ENCODE results near the gene KIF18A.

KIF18A gene

GRCh38 chr11:28054821-28055220 is 53.1 kb downstream of the KIF18A start:
- no peak for TF ChIP-seq JUND (IDR thresholded peaks at IDR 0.05; ENCODE audit: low read depth)
- in situ Hi-C loops (cut with HindIII; ENCODE audit: low pct_unique_long_range_greater_than_20kb, low sequenced_read_pairs), result no loop called here
- DNase-seq (ENCODE audit: low read depth in 1 of 2, low spot score in 1 of 2), result no peak

GRCh38 chr11:28049338-28050216 is 58.4 kb downstream of the KIF18A start:
- no peak for DNase-seq (ENCODE audit: low read depth in 1 of 2, low spot score in 1 of 2)
- in situ Hi-C loops (cut with HindIII; ENCODE audit: low pct_unique_long_range_greater_than_20kb, low sequenced_read_pairs), result no loop called here
- no peak for TF ChIP-seq JUND (IDR thresholded peaks at IDR 0.05; ENCODE audit: low read depth)

GRCh38 chr11:28048812-28049211 is 59.1 kb downstream of the KIF18A start:
- no peak for DNase-seq (ENCODE audit: low read depth in 1 of 2, low spot score in 1 of 2)
- in situ Hi-C loops (cut with HindIII; ENCODE audit: low pct_unique_long_range_greater_than_20kb, low sequenced_read_pairs), result no loop called here
- TF ChIP-seq JUND (IDR thresholded peaks at IDR 0.05; ENCODE audit: low read depth), result no peak

- no peak for TF ChIP-seq JUND (IDR thresholded peaks at IDR 0.05; ENCODE audit: low read depth)
- in situ Hi-C loops (cut with HindIII; ENCODE audit: low pct_unique_long_range_greater_than_20kb, low sequenced_read_pairs), result no loop called here
- no peak for DNase-seq (ENCODE audit: low read depth in 1 of 2, low spot score in 1 of 2)
Measured at GRCh38 chr11:28043930-28044709, 63.8 kb downstream of the KIF18A start.

- no peak for TF ChIP-seq JUND (IDR thresholded peaks at IDR 0.05; ENCODE audit: low read depth)
- in situ Hi-C loops (cut with HindIII; ENCODE audit: low pct_unique_long_range_greater_than_20kb, low sequenced_read_pairs), result no loop called here
Measured at GRCh38 chr11:28040384-28040783, 67.6 kb downstream of the KIF18A start.

GRCh38 chr11:28038775-28039174 is 69.2 kb downstream of the KIF18A start:
- TF ChIP-seq JUND (IDR thresholded peaks at IDR 0.05; ENCODE audit: low read depth), result no peak
- in situ Hi-C loops (cut with HindIII; ENCODE audit: low pct_unique_long_range_greater_than_20kb, low sequenced_read_pairs), result no loop called here
- no peak for DNase-seq (ENCODE audit: low read depth in 1 of 2, low spot score in 1 of 2)

More at GRCh38 chr11:28040384-28040783, 67.6 kb downstream of the KIF18A start:
- no peak for DNase-seq (ENCODE audit: low read depth in 1 of 2, low spot score in 1 of 2)

- TF ChIP-seq JUND (IDR thresholded peaks at IDR 0.05; ENCODE audit: low read depth), result no peak
- in situ Hi-C loops (cut with HindIII; ENCODE audit: low pct_unique_long_range_greater_than_20kb, low sequenced_read_pairs), result no loop called here
- no peak for DNase-seq (ENCODE audit: low read depth in 1 of 2, low spot score in 1 of 2)
Measured at GRCh38 chr11:28026634-28027290, 81.2 kb downstream of the KIF18A start.

- no peak for TF ChIP-seq JUND (IDR thresholded peaks at IDR 0.05; ENCODE audit: low read depth)
- in situ Hi-C loops (cut with HindIII; ENCODE audit: low pct_unique_long_range_greater_than_20kb, low sequenced_read_pairs), result no loop called here
- no peak for DNase-seq (ENCODE audit: low read depth in 1 of 2, low spot score in 1 of 2)
Measured at GRCh38 chr11:28017816-28018215, 90.1 kb downstream of the KIF18A start.

- TF ChIP-seq JUND (IDR thresholded peaks at IDR 0.05; ENCODE audit: low read depth), result no peak
- DNase-seq (ENCODE audit: low read depth in 1 of 2, low spot score in 1 of 2), result no peak
- in situ Hi-C loops (cut with HindIII; ENCODE audit: low pct_unique_long_range_greater_than_20kb, low sequenced_read_pairs), result no loop called here
Measured at GRCh38 chr11:28011813-28012212, 96.1 kb downstream of the KIF18A start.

- in situ Hi-C loops (cut with HindIII; ENCODE audit: low pct_unique_long_range_greater_than_20kb, low sequenced_read_pairs), result no loop called here
Measured at GRCh38 chr11:28009996-28010395, 98.0 kb downstream of the KIF18A start.

GRCh38 chr11:28009388-28009787 is 98.6 kb downstream of the KIF18A start:
- no peak for DNase-seq (ENCODE audit: low read depth in 1 of 2, low spot score in 1 of 2)
- no peak for TF ChIP-seq JUND (IDR thresholded peaks at IDR 0.05; ENCODE audit: low read depth)
- in situ Hi-C loops (cut with HindIII; ENCODE audit: low pct_unique_long_range_greater_than_20kb, low sequenced_read_pairs), result no loop called here

More at GRCh38 chr11:28009996-28010395, 98.0 kb downstream of the KIF18A start:
- no peak for TF ChIP-seq JUND (IDR thresholded peaks at IDR 0.05; ENCODE audit: low read depth)
- no peak for DNase-seq (ENCODE audit: low read depth in 1 of 2, low spot score in 1 of 2)

- no peak for DNase-seq (ENCODE audit: low read depth in 1 of 2, low spot score in 1 of 2)
- in situ Hi-C loops (cut with HindIII; ENCODE audit: low pct_unique_long_range_greater_than_20kb, low sequenced_read_pairs), result no loop called here
Measured at GRCh38 chr11:28003615-28004014, 104.3 kb downstream of the KIF18A start.

More at GRCh38 chr11:28003615-28004014, 104.3 kb downstream of the KIF18A start:
- no peak for TF ChIP-seq JUND (IDR thresholded peaks at IDR 0.05; ENCODE audit: low read depth)
